ENCODE data around the gene STX11.
"Not testable (repeated sequence)": the region's sequence is repeated elsewhere in the genome, so short reads cannot be mapped to it uniquely, and the experiment has no call there.

STX11 gene

GRCh38 chr6:144181639-144182038 is 31.3 kb downstream of the STX11 start:
- TF ChIP-seq, protein P1, sequence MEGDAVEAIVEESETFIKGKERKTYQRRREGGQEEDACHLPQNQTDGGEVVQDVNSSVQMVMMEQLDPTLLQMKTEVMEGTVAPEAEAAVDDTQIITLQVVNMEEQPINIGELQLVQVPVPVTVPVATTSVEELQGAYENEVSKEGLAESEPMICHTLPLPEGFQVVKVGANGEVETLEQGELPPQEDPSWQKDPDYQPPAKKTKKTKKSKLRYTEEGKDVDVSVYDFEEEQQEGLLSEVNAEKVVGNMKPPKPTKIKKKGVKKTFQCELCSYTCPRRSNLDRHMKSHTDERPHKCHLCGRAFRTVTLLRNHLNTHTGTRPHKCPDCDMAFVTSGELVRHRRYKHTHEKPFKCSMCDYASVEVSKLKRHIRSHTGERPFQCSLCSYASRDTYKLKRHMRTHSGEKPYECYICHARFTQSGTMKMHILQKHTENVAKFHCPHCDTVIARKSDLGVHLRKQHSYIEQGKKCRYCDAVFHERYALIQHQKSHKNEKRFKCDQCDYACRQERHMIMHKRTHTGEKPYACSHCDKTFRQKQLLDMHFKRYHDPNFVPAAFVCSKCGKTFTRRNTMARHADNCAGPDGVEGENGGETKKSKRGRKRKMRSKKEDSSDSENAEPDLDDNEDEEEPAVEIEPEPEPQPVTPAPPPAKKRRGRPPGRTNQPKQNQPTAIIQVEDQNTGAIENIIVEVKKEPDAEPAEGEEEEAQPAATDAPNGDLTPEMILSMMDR (IDR thresholded peaks at IDR 0.05): no peak
- no peaks in the 10 kb centered on the region for H3K9me3 ChIP-seq
- intact Hi-C loops (cut with DNase I; ENCODE audit: low total_unique reads): no loop called here
- H3K36me3 ChIP-seq: peaks cover 0 to 2% (median 0%) of the 10 kb centered on the region in 3 donors
- H3K4me1 ChIP-seq: peaks cover 0 to 6% (median 4%) of the 10 kb centered on the region in 4 donors
- no peak for DNase-seq
- H3K27me3 ChIP-seq: no peaks in the 10 kb centered on the region
- H3K4me3 ChIP-seq: no peak overlapping the region
- H3K27ac ChIP-seq: no peak overlapping the region

DNA sequence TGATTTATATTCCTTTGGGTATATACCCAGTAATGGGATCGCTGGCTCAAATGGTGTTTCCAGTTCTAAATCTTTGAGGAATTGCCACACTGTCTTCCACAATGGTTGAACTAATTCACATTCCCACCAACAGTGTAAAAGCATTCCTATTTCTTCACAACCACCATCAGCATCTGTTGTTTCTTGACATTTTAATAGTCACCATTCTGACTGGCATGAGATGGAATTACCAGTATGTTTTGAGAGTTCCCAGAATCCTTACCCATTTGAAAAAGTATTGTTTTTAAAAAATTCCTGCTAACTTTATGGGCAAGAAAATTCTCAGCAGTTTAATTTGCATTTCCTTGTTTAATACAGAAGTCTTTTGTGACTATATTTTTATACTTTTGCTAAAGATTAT is 33.9 kb downstream of the STX11 start:
- peaks cover 0 to 11% (median 6%) of the 10 kb centered on the region in 3 donors for H3K36me3 ChIP-seq
- intact Hi-C loops (cut with DNase I; ENCODE audit: low total_unique reads); H3K9me3 ChIP-seq; H3K27me3 ChIP-seq; H3K27ac ChIP-seq; H3K4me3 ChIP-seq; H3K4me1 ChIP-seq; DNase-seq: not testable (repeated sequence)

DNA sequence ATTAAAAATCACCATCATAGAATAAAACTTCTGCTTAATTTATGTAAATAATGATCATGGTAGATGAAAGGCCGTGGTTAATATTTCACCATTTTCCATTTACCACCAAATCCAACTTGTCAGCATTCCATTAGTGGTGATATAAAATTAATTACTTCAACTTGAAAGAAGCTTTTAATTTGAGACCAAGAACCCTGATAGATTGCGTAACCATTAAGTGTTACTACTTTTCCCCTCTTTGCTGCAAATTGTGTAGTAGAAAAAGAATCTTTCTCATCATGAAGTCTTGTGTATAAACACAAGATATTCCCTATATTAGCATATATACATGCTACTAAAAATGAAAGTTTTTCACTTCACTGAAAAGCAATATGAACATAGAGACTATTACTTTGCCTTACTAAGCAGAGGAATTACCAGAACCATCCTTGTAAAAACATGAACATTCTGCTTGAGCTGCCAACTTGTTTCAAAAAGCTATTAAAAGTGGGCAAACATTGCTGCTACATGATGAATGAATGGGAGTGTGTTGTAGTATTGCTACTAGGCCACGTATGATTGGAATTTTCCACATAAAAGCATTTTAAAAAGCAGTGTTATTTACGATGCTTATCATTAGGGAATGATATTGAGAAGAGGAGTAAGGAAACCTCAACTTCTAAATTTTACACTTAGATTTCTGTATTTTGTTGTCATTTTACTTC is 35.0 kb downstream of the STX11 start:
- H3K9me3 ChIP-seq: no peaks in the 10 kb centered on the region
- H3K36me3 ChIP-seq: peaks cover 0 to 11% (median 6%) of the 10 kb centered on the region in 3 donors
- no peak for DNase-seq
- intact Hi-C loops (cut with DNase I; ENCODE audit: low total_unique reads): no loop called here
- H3K4me3 ChIP-seq: no peak overlapping the region
- H3K4me1 ChIP-seq: peaks cover 0 to 6% (median 4%) of the 10 kb centered on the region in 4 donors
- TF ChIP-seq, protein P1 (IDR thresholded peaks at IDR 0.05): no peak
- no peaks in the 10 kb centered on the region for H3K27me3 ChIP-seq
- H3K27ac ChIP-seq: no peak overlapping the region

GRCh38 chr6:144186817-144187625 is 36.7 kb downstream of the STX11 start:
- no peaks in the 10 kb centered on the region for H3K9me3 ChIP-seq
- no peak overlapping the region for H3K27ac ChIP-seq
- TF ChIP-seq, protein P1 (IDR thresholded peaks at IDR 0.05): no peak
- peaks cover 0 to 13% (median 8%) of the 10 kb centered on the region in 4 donors for H3K4me1 ChIP-seq
- intact Hi-C loops (cut with DNase I; ENCODE audit: low total_unique reads): no loop called here
- no peaks in the 10 kb centered on the region for H3K27me3 ChIP-seq
- H3K4me3 ChIP-seq: no peak overlapping the region
- no peak for DNase-seq
- peaks cover 0 to 11% (median 6%) of the 10 kb centered on the region in 3 donors for H3K36me3 ChIP-seq

GRCh38 chr6:144189351-144189750 is 39.0 kb downstream of the STX11 start:
- Histone ChIP-seq H3K27ac (no peak overlapping the region), H3K36me3 (peaks cover 0 to 11% (median 6%) of the 10 kb centered on the region in 3 donors), H3K4me1 (peaks cover 0 to 13% (median 8%) of the 10 kb centered on the region in 4 donors), H3K9me3 (no peaks in the 10 kb centered on the region), H3K27me3 (no peaks in the 10 kb centered on the region), H3K4me3 (no peak overlapping the region)
- no peak for DNase-seq
- intact Hi-C loops (cut with DNase I; ENCODE audit: low total_unique reads): no loop called here
- TF ChIP-seq, protein P1 (IDR thresholded peaks at IDR 0.05): no peak

- H3K27ac ChIP-seq: no peak overlapping the region
- H3K36me3 ChIP-seq: peaks cover 0 to 11% (median 6%) of the 10 kb centered on the region in 3 donors
- intact Hi-C loops (cut with DNase I; ENCODE audit: low total_unique reads): no loop called here
- H3K4me3 ChIP-seq: no peak overlapping the region
- TF ChIP-seq, protein P1 (IDR thresholded peaks at IDR 0.05): no peak
- DNase-seq: no peak
- no peaks in the 10 kb centered on the region for H3K9me3 ChIP-seq
- no peaks in the 10 kb centered on the region for H3K27me3 ChIP-seq
- H3K4me1 ChIP-seq: peaks cover 0 to 12% (median 8%) of the 10 kb centered on the region in 4 donors
Observed at GRCh38 chr6:144190080-144190479, 39.8 kb downstream of the STX11 start.

Data from tibial artery (tissue), 4 donors.